PC-3 (cell line): Measurements from ENCODE around the gene BICRA. TPM values are rescaled to one million over a fixed set of nuclear protein-coding genes. Genes with fewer than 3 reads are reported as not detected.

Source experiments
- ATAC-seq: fragments of 200-7000 bp; cut with Tn5 transposase; 2 replicates; pipeline ENCODE4 v1.9.1; 2020; ENCODE audit warnings: mild to moderate bottlenecking, moderate library complexity
- BruUV-seq: library from RNA; stranded (reverse); fragments of 400-500 nt; replicated peaks from 2 replicates; lab custom pipeline; 2021; lab: Mats Ljungman, UMichigan
- CTCF ChIA-PET: fragments of 300-600 bp; sonication (Branson Sonifier 250); formaldehyde crosslinking; loops from one replicate; lab custom pipeline; 2022; ENCODE audit warnings: antibody characterized with exemption; lab: Charles Lee
- POLR2A ChIA-PET: fragments of 300-600 bp; sonication (Branson Sonifier 250); formaldehyde crosslinking; loops from one replicate; lab custom pipeline; 2022; ENCODE audit warnings: antibody characterized with exemption; ENCODE audit not compliant: unreplicated experiment; lab: Charles Lee
- DNase-seq: peaks from one replicate; pipeline ENCODE4 v3.0.0-alpha.2; 2015
- H2AFZ ChIP-seq: fragments of 300-600 bp; sonication (generic); 2 replicates; pipeline ENCODE4 v1.6.0; 2016; ENCODE audit warnings: antibody characterized with exemption, low read length
- H3F3A ChIP-seq: fragments of 300-600 bp; sonication (generic); one replicate; pipeline ENCODE4 v1.6.0; 2017; ENCODE audit warnings: antibody characterized with exemption, low read length, control low read depth, mild to moderate bottlenecking; ENCODE audit not compliant: unreplicated experiment
- H3K27ac ChIP-seq: fragments of 300-600 bp; sonication (generic); 2 replicates; pipeline ENCODE4 v1.5.1; 2016; ENCODE audit warnings: mild to moderate bottlenecking, low read length
- H3K27me3 ChIP-seq: fragments of 300-600 bp; sonication (generic); 2 replicates; pipeline ENCODE4 v1.6.1; 2016; ENCODE audit warnings: low read length, mixed read lengths
- H3K36me3 ChIP-seq: fragments of 300-600 bp; sonication (generic); 2 replicates; pipeline ENCODE4 v1.6.1; 2016; ENCODE audit warnings: low read depth, mixed run types, low read length, mixed read lengths
- H3K4me1 ChIP-seq: fragments of 300-600 bp; sonication (generic); 2 replicates; pipeline ENCODE4 v1.5.1; 2016; ENCODE audit warnings: low read length; ENCODE audit not compliant: insufficient read depth
- H3K4me2 ChIP-seq: fragments of 300-600 bp; sonication (generic); 2 replicates; pipeline ENCODE4 v1.6.0; 2016; ENCODE audit warnings: low read length
- H3K4me3 ChIP-seq: fragments of 300-600 bp; sonication (generic); 2 replicates; pipeline ENCODE4 v1.5.1; 2016; ENCODE audit warnings: mild to moderate bottlenecking, low read length, mixed read lengths
- H3K79me2 ChIP-seq: fragments of 300-600 bp; sonication (generic); 2 replicates; pipeline ENCODE4 v1.6.1; 2017; ENCODE audit warnings: low read length, mixed read lengths
- H3K9ac ChIP-seq: fragments of 300-600 bp; sonication (generic); 2 replicates; pipeline ENCODE4 v1.6.0; 2016; ENCODE audit warnings: mild to moderate bottlenecking, low read length
- H3K9me2 ChIP-seq: fragments of 300-600 bp; sonication (generic); replicated peaks from 2 replicates; pipeline ENCODE4 v1.6.1; 2016; ENCODE audit warnings: mixed run types, low read length, mixed read lengths
- H3K9me3 ChIP-seq: fragments of 300-600 bp; sonication (generic); 2 replicates; pipeline ENCODE4 v1.6.1; 2016; ENCODE audit warnings: low read length, mixed read lengths
- H4K20me1 ChIP-seq: fragments of 300-600 bp; sonication (generic); 2 replicates; pipeline ENCODE4 v1.6.1; 2016; ENCODE audit warnings: low read length, mixed read lengths
- EZH2 ChIP-seq: fragments of 300-600 bp; sonication (generic); IDR thresholded peaks from one replicate; pipeline ENCODE4 v1.6.1; 2017; ENCODE audit warnings: antibody characterized with exemption, mild to moderate bottlenecking, low read length; ENCODE audit not compliant: unreplicated experiment
- EZH2phosphoT487 ChIP-seq: fragments of 300-600 bp; sonication (generic); IDR thresholded peaks from 2 replicates; pipeline ENCODE4 v1.6.1; 2018; ENCODE audit warnings: mild to moderate bottlenecking, antibody characterized with exemption, low read length, borderline replicate concordance
- intact Hi-C: fragments of 100-400 bp; cut with micrococcal nuclease; formaldehyde crosslinking; loops from 2 replicates; pipeline ENCODE4 v1.9.0; 2023
- total RNA-seq: library from RNA; depleted of rRNA; stranded (reverse); fragments of >200 nt; gene quantifications from 2 replicates; pipeline ENCODE4 v1.2.3, GENCODE V29; 2014
- TF ChIP-seq, protein P1 (sequence below): fragments of 300-600 bp; sonication (generic); conservative IDR thresholded peaks from 2 replicates; pipeline ENCODE4 v1.5.1; 2017; ENCODE audit warnings: antibody characterized with exemption, low read depth, mild to moderate bottlenecking, low read length

BICRA gene
- total RNA-seq, 1 experiment from 2014 or later, result 1.2 TPM

DNA sequence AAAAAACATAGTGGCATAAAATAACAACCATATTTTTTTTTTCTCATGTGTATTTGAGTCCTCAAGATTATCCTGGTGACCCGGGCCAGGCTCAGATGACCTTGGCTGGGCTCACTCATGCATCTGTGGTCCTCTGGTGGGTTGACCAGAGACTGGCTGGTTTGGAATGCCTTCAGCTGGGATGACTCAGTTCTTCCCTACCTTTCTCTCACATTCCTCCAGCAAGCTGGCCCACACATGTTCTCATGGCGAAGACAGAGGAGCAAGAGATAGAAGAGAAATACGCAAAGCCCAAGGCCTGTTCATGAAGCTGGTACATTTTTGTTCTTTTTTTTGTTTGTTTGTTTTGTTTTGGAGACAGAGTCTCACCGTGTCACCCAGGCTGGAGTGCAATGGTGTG is 21.6 kb upstream of the BICRA start:
- no peak for DNase-seq
- POLR2A ChIA-PET, result no interaction called here

DNA sequence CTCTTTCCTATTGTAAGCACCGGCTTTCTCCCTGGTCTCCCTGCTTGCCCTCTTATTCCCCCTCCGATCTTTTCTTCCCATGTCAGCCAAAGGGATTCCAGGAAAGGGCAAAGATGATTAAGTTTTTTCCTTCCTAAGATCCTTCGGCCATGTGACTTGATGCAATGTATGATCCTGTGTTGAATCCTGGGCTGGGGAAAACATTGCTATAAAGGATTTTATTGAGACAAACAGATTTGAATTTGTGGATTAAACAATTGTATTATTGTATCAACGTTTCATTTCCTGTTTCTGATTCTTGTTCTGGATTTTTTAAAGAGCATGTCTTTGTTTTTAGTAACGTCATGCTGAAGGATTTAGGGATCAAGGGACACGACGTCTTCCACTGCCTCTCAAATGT is 19.1 kb upstream of the BICRA start:
- CTCF ChIA-PET, result no interaction called here
- no peak overlapping the region for H3K4me2 ChIP-seq
- no peaks in the 10 kb centered on the region for H3K9me3 ChIP-seq
- no TSS peak for BruUV-seq
- H3K4me1 ChIP-seq, result no peaks in the 10 kb centered on the region
- ATAC-seq (no peak), DNase-seq (no peak)
- H3K79me2 ChIP-seq, result no peaks in the 10 kb centered on the region
- no peaks in the 10 kb centered on the region for H4K20me1 ChIP-seq
- POLR2A ChIA-PET, result no interaction called here
- H3K36me3 ChIP-seq, result no peaks in the 10 kb centered on the region
- no peaks in the 10 kb centered on the region for H3F3A ChIP-seq
- H3K9me2 ChIP-seq, result no peaks in the 10 kb centered on the region
- H2AFZ ChIP-seq, result 0 out of 2 replicates have a peak overlapping the region, but pooled peaks have one; percentile 13
- no peak overlapping the region for H3K27ac ChIP-seq
- no peaks in the 10 kb centered on the region for H3K27me3 ChIP-seq
- no peak overlapping the region for H3K9ac ChIP-seq
- no peak for TF ChIP-seq EZH2
- no peak for TF ChIP-seq EZH2phosphoT487
- TF ChIP-seq, protein P1, sequence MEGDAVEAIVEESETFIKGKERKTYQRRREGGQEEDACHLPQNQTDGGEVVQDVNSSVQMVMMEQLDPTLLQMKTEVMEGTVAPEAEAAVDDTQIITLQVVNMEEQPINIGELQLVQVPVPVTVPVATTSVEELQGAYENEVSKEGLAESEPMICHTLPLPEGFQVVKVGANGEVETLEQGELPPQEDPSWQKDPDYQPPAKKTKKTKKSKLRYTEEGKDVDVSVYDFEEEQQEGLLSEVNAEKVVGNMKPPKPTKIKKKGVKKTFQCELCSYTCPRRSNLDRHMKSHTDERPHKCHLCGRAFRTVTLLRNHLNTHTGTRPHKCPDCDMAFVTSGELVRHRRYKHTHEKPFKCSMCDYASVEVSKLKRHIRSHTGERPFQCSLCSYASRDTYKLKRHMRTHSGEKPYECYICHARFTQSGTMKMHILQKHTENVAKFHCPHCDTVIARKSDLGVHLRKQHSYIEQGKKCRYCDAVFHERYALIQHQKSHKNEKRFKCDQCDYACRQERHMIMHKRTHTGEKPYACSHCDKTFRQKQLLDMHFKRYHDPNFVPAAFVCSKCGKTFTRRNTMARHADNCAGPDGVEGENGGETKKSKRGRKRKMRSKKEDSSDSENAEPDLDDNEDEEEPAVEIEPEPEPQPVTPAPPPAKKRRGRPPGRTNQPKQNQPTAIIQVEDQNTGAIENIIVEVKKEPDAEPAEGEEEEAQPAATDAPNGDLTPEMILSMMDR, result no peak
- intact Hi-C loops, result no loop called here
- no peak overlapping the region for H3K4me3 ChIP-seq

More for the DNA sequence above, 21.6 kb upstream of the BICRA start:
- no peak overlapping the region for H3K4me3 ChIP-seq
- CTCF ChIA-PET, result no interaction called here
- no peak overlapping the region for H2AFZ ChIP-seq
- H3K9ac ChIP-seq, result no peak overlapping the region
- H3K27ac ChIP-seq, result no peak overlapping the region
- intact Hi-C loops, result no loop called here
- no peaks in the 10 kb centered on the region for H3K79me2 ChIP-seq
- ATAC-seq, result no peak
- no peaks in the 10 kb centered on the region for H3K36me3 ChIP-seq
- TF ChIP-seq EZH2 (no peak), EZH2phosphoT487 (no peak)
- TF ChIP-seq, protein P1, result no peak
- BruUV-seq, result no TSS peak
- H3K4me1 ChIP-seq, result no peaks in the 10 kb centered on the region
- H3K9me3 ChIP-seq, result no peaks in the 10 kb centered on the region
- no peak overlapping the region for H3K4me2 ChIP-seq
- H3F3A ChIP-seq, result no peaks in the 10 kb centered on the region
- H4K20me1 ChIP-seq, result no peaks in the 10 kb centered on the region
- no peaks in the 10 kb centered on the region for H3K27me3 ChIP-seq
- no peaks in the 10 kb centered on the region for H3K9me2 ChIP-seq

DNA sequence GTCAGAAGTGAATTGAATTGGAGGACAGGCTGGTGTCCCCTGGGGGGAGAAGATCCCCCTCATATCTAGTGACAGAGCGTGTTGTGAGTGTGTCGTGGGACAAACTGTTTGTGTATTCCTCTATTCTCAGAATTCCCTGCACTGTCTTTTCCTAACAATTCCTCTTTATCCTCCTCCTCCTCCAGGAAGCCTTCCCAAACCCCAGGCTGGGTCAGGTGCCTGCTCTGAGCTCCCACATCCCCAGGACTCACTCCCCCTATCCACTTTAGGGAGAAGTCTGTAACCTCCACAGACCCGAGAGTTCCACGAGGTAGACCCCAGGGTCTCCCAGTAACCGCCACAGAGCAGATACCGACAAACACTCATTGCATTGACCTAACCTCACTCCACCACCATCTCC is 15.1 kb upstream of the BICRA start:
- intact Hi-C loops, result no loop called here
- H3K4me3 ChIP-seq, result no peak overlapping the region
- no peaks in the 10 kb centered on the region for H3K9me2 ChIP-seq
- H2AFZ ChIP-seq, result no peak overlapping the region
- no peaks in the 10 kb centered on the region for H3K27me3 ChIP-seq
- peaks cover 6% of the 10 kb centered on the region for H3F3A ChIP-seq
- ChIA-PET POLR2A (no interaction called here), CTCF (no interaction called here)
- no peak for ATAC-seq
- TF ChIP-seq, protein P1, result no peak
- TF ChIP-seq EZH2phosphoT487, result no peak
- no peak for TF ChIP-seq EZH2
- no peak for DNase-seq
- H3K4me2 ChIP-seq, result no peak overlapping the region
- no peak overlapping the region for H3K27ac ChIP-seq
- peaks cover 7% of the 10 kb centered on the region for H3K4me1 ChIP-seq
- BruUV-seq, result no TSS peak
- H3K79me2 ChIP-seq, result no peaks in the 10 kb centered on the region
- no peaks in the 10 kb centered on the region for H3K9me3 ChIP-seq
- no peak overlapping the region for H3K9ac ChIP-seq
- H4K20me1 ChIP-seq, result no peaks in the 10 kb centered on the region
- H3K36me3 ChIP-seq, result no peaks in the 10 kb centered on the region
